Epidermal melanocyte (primary cell): Measurements from ENCODE around the gene DLEU7.

ENCODE experiments used
- DNase-seq: peaks from one replicate; pipeline ENCODE4 v3.0.0; 2011; ENCODE audit warnings: low spot score; ENCODE audit not compliant: insufficient read length

DLEU7 gene

DNA sequence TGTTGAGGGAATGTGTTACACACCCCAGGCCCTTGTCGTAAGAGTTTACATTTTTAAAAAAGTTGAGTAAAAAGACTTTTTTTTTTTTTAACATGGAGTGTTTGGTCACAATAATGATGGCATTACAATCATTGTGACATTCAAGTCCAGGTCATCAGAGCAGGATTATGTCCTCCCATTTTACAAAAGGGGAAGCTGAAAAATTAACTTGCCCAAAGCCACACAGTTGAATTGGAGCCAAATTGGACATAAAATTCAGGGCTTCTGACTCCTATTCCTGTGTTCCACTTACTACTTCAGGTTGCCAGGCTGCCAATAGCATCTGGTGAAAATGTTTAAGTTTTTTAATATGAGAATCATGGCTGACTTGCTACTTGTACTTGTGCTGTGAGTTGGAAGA lies 49.3 kb downstream of the DLEU7 start:
- no peak for DNase-seq

DNA sequence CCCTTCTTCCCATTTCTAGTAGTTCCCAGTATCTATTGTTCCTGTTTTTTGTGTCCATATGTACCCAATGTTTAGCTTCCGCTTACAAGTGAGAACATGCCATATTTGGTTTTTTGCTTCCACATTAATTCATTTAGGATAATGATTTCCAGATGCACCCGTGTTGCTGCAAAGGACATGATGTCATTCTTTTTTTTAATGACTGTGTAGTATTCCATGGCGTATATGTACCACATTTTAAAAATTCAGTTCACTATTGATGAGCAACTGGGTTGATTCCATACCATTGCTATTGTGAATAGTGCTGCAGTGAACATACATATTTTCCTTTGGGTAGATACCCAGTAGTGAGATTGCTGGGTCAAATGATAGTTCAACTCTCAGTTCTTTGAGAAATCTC lies 50.5 kb downstream of the DLEU7 start:
- no peak for DNase-seq

- DNase-seq, result no peak
These were observed 54.8 kb downstream of the DLEU7 start for GRCh38 chr13:50788551-50789210.

- no peak for DNase-seq
These were observed 55.9 kb downstream of the DLEU7 start for GRCh38 chr13:50787316-50788195.

DNA sequence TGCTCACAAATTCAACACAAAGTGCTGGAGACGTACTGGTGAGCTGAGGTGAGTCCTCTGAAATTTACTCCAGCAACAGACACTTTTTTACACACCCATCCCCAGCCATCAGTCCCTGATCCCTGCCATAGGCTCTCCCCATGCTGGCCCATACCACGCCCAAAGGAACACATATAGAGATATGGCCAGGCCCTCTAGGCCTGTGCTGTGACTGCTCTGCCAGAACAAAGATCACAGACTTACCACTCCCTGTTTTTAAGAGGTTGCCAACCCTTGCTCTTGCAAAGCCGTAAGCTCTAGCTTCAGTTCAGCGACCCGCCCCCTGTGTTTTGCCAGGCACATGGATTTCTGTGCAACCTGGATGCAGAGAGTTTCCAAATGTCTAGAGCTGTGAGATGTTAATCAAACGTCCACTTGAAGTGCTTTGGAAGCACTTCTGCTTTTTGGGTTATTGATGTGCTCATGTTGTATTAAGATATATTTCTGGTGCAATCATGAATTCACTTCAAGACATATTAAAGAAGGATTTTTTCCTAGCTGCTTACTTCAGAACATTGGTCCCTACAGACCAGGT lies 59.7 kb downstream of the DLEU7 start:
- DNase-seq, result no peak

- DNase-seq, result no peak
These were observed 60.4 kb downstream of the DLEU7 start for GRCh38 chr13:50783066-50783465.

- no peak for DNase-seq
These were observed 63.1 kb downstream of the DLEU7 start for GRCh38 chr13:50780201-50781015.

- DNase-seq, result no peak
These were observed 63.9 kb downstream of the DLEU7 start for GRCh38 chr13:50779443-50780200.
